ENCODE measurements around the gene GRIK4. TPM values are rescaled to one million over a fixed set of nuclear protein-coding genes. Genes with fewer than 3 reads are reported as not detected.

Gene GRIK4
- total and polyA plus RNA-seq, 2 donors (not counting 3 experiments of a cell fraction or from before 2014, with no cell fraction given), result 0.81 to 1.6 TPM

- Histone ChIP-seq H3K79me2 (ENCODE audit: control insufficient read depth, insufficient read depth, low read length) (no peaks in the 10 kb centered on the region), H2AFZ (ENCODE audit: low read depth, low read length) (no peak overlapping the region), H3K9me1 (replicated peaks; ENCODE audit: control insufficient read depth, extremely low read depth, insufficient read depth, low read length) (no peaks in the 10 kb centered on the region), H3K27ac (ENCODE audit: insufficient read depth, low read depth, low read length) (no peak overlapping the region), H3K4me2 (ENCODE audit: insufficient read depth, low read length) (no peak overlapping the region), H3K27me3 (ENCODE audit: control insufficient read depth in 2 of 2, insufficient read depth in 2 of 2, low read length in 2 of 2) (no peaks in the 10 kb centered on the region), H3K4me3 (replicated peaks in 1 of 3; ENCODE audit: insufficient read depth in 1 of 3, low read depth in 1 of 3, low read length in 3 of 3) (no peak overlapping the region), H4K20me1 (replicated peaks; ENCODE audit: control insufficient read depth, extremely low read depth, insufficient read depth, low read length) (no peaks in the 10 kb centered on the region), H3K4me1 (ENCODE audit: control insufficient read depth, extremely low read depth, insufficient read depth, low read length) (peaks cover 13% of the 10 kb centered on the region), H3K9ac (replicated peaks; ENCODE audit: extremely low read depth, insufficient read depth, low read length) (no peak overlapping the region), H3K36me3 (ENCODE audit: control insufficient read depth in 2 of 2, extremely low read depth in 1 of 2, insufficient read depth in 2 of 2, low read length in 2 of 2) (no peaks in the 10 kb centered on the region), H3K9me3 (replicated peaks; ENCODE audit: control insufficient read depth, insufficient read depth, low read length) (no peaks in the 10 kb centered on the region)
- no TSS peak for BruUV-seq (replicated peaks)
- FAIRE-seq (peak; percentile 95), DNase-seq (ENCODE audit: low read depth, low spot score) (peak; percentile 91)
- intact Hi-C loops (cut with micrococcal nuclease) (loop anchor here (1.0 kb wide), 1 partner anchor 18 kb away; no protein-coding TSS in a partner anchor), dilution Hi-C loops (cut with MboI; ENCODE audit: extremely low pct_ligation_motif_present, low sequenced_read_pairs) (no loop called here)
- CTCF ChIA-PET, result interaction anchor here (0.9 to 3.0 kb wide), 8 partner anchors 9 to 382 kb away, joined by 3 to 20 read pairs (median 6); partner anchors contain the start of gene GRIK4
- POLR2A ChIA-PET, result interaction anchor here (0.5 to 1.1 kb wide), 3 partner anchors 16 to 73 kb away, joined by 3 to 4 read pairs (median 3); no protein-coding TSS in a partner anchor
- TF ChIP-seq EZH2 (IDR thresholded peaks at IDR 0.05; ENCODE audit: borderline replicate concordance, low read depth, low read length, severe bottlenecking), result no peak
- TF ChIP-seq, protein P1, sequence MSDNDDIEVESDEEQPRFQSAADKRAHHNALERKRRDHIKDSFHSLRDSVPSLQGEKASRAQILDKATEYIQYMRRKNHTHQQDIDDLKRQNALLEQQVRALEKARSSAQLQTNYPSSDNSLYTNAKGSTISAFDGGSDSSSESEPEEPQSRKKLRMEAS (IDR thresholded peaks at IDR 0.05; ENCODE audit: insufficient read depth, insufficient read length), result no peak
- TF ChIP-seq CTCF (IDR thresholded peaks at IDR 0.05; ENCODE audit: extremely low read depth in 1 of 2, insufficient read depth in 1 of 2, low read depth in 1 of 2, low read length in 2 of 2), result no peak
- peak; percentile 84 for TF ChIP-seq FOS (IDR thresholded peaks at IDR 0.05; ENCODE audit: borderline replicate concordance, insufficient read depth, low read length)
- TF ChIP-seq POLR2A (IDR thresholded peaks at IDR 0.05; ENCODE audit: low read depth, low read length), result no peak
Observed at GRCh38 chr11:120547811-120548681, 36.5 kb downstream of the GRIK4 start.
